Esophagus squamous epithelium (tissue), 4 donors: ENCODE results near the gene COA6.

Source experiments
- CTCF ChIP-seq, 6 experiments: fragments of 450-650 bp in 4 of 6; fragments of 200-600 bp in 2 of 6; sonication (generic) in 2 of 6; IDR thresholded peaks; one replicate each; pipeline ENCODE4 v1.5.1; 2016 to 2019; ENCODE audit warnings: antibody characterized with exemption in 6 of 6, mild to moderate bottlenecking in 4 of 6, moderate library complexity in 4 of 6
- POLR2A ChIP-seq, 4 donors: fragments of 450-650 bp; IDR thresholded peaks; one replicate each; pipeline ENCODE4 v1.6.1; 2017; ENCODE audit warnings: antibody characterized with exemption in 4 of 4, mild to moderate bottlenecking in 4 of 4, moderate library complexity in 3 of 4

- TF ChIP-seq CTCF (IDR thresholded peaks at IDR 0.05): no peak
- TF ChIP-seq POLR2A (IDR thresholded peaks at IDR 0.05): no peak
Measured at GRCh38 chr1:234396092-234396491, 22.8 kb downstream of the COA6 start.
